ENCODE results near the gene PLOD1. TPM values are rescaled to one million over a fixed set of nuclear protein-coding genes. Genes with fewer than 3 reads are reported as not detected.
"Not testable (repeated sequence)": the region's sequence is repeated elsewhere in the genome, so short reads cannot be mapped to it uniquely, and the experiment has no call there.

The PLOD1 gene
- total RNA-seq, 1 donor from 2014 or later = 72.6 TPM

DNA sequence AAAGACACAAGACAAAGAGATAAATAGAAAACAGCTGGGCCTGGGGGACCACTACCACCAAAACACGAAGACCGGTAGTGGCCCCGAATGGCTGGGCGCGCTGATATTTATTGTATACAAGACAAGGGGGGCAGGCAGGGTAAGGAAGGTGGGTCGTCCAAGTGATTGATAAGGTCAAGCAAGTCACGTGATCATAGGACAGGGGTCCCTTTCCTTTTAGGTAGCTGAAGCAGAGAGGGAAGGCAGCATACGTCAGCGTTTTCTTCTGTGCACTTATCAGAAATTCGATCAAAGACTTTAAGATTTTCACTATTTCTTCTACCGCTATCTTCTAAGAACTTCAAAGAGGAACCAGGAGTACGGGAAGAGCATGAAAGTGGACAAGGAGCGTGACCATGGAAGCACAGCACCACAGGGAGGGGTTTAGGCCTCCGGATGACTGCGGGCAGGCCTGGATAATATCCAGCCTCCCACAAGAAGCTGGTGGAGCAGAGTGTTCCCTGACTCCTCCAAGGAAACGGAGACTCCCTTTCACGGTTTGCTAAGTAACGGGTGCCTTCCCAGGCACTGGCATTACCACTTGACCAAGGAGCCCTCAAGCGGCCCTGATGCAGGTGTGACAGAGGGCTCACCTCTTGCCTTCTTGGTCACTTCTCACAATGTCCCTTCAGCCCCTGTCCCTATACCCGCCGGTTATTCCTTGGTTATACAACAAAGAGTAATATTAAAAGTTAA, 21.9 kb upstream of the PLOD1 start:
- DNase-seq = not testable (repeated sequence)

DNA sequence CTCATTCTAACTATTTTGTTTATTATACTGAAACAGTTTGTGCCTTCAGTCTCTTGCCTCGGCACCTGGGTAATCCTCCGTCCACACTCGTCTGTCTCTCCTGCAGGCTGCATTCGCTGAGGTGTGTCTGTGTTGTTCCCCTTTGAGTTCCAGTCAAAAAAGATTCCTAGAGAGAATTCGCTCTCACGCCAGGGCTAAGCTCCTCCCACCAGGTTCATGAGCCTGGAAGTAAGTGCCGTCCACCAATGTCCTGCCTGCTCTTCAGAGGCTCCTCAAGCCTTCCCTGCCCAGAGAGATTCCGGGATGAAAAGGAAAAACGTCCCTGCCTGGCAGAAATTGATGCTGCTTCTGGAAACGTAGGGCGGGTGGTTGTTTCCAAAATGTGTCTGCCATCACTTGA, 21.2 kb upstream of the PLOD1 start:
- no peak for DNase-seq

DNA sequence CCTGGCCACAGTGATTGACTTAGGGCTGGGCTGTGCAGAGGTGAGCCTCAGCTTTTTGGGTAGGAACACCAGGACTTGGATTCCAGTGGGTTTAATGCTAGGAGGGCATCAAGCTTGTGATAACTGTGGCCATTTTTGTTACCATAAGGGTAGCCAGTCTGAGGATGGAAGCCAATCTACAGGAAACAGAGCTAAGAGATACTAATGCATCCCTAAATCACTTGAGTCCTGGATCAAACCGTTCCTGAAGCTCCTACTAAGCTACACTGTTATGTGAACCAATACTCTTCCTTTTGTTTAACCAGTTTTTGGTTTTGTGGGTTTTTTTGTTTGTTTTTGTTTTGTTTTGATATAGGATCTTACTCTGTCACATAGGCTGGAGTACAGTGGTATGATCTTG, 20.5 kb upstream of the PLOD1 start:
- DNase-seq = no peak

DNA sequence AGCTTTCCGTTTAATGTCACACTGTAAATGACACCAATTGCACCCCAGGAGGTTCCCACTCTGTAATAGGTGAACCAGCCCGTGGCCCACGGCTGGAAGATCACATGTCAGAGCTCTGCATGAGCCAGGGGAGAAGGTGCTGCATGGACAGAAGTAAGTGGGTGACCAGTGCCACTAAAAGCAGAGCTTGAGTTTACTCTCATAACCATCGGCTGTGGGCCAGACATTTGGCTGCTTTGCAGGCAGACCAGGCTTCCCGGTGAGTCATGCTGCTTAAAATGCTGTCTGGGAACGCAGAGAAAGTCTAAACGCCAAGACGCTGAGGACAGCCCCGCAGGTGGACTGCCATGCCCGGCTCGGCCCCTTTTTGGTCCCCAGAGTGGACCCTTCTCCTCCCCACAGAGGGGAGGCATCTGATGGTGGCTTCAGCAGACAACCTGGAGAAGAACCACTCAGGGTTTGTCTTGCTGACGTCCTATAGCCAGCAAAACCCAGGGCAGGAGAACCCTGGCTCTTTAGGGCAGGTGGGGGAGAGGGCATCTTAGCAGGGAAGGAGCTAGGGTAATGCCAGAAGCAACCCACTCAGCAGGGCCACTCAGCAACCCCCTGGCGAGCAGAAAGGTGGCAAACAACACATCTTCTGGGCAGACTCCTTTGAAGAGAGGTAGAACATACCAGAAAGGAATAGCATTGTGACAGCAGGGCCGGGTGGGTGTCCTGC, 15.6 kb upstream of the PLOD1 start:
- no peak for DNase-seq

DNA sequence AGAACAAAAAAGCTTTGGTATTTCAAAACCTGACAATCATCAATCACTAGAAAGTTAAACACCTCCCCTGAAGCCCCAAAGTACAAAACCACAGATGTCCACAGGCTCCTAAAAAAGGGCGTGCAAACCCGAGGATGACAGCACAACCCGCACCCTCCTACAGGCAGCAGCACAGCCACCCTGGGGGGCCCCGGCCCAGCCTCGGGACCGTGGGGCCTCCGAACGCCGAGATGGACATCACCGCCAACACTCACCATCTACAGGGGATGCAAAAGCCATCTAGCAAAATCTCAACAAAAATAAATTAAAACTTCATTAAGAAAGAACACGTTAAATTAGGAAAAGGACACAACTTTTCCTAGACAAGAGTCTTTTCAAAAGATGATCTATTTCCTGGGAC, 14.9 kb upstream of the PLOD1 start:
- no peak for DNase-seq

DNA sequence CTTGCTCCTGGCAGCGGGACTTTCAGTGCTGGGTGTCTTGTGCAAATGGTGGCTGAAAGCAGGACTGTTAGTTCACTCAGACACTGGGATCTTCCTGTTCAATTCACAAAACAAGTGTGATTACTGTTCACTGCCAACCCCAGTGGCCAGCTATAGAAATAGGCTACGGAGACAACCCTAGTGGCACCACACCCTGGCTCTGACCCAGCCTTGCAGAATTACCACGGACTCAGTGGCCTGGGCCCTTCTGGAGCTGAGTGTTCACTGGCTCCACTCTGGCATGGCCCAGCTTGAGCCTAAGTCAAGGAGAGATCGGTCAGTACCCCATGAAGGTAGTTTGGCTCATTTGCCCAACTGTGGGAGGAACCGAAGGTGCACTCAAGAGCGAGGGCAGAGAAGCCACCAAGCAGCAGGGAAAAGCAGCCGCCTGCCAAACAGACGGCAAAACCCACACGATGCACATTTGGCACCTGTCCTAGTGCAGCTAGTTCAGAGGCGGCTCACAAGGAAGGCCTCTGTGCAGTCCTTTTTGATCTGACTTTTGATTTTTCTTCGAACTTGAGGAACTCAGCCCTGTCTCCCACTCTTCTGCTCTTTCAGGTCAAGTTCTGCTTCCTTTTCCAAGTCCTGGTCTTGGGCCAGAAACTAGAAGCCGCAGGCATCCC, 14.1 kb upstream of the PLOD1 start:
- no peak for DNase-seq

DNA sequence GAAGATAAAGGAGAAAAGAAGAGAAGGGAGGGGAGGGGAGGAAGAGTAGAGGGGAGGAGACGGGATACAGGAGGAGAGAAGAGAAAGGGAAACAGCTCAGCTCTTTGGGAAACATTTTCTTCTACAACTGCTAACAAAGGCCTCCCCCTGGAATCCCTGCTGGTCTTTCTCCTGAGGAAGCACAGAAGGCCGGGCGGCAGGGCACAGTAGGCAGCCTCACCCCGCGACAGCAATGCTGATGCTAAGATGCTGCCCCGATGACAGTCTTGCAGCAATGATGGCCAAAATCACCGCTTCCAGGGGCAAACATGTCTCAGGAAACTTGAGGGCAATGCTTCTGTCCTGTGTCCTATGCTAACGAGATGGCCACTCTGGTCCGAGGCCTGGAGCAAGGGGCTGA, 13.5 kb upstream of the PLOD1 start:
- no peak for DNase-seq

DNA sequence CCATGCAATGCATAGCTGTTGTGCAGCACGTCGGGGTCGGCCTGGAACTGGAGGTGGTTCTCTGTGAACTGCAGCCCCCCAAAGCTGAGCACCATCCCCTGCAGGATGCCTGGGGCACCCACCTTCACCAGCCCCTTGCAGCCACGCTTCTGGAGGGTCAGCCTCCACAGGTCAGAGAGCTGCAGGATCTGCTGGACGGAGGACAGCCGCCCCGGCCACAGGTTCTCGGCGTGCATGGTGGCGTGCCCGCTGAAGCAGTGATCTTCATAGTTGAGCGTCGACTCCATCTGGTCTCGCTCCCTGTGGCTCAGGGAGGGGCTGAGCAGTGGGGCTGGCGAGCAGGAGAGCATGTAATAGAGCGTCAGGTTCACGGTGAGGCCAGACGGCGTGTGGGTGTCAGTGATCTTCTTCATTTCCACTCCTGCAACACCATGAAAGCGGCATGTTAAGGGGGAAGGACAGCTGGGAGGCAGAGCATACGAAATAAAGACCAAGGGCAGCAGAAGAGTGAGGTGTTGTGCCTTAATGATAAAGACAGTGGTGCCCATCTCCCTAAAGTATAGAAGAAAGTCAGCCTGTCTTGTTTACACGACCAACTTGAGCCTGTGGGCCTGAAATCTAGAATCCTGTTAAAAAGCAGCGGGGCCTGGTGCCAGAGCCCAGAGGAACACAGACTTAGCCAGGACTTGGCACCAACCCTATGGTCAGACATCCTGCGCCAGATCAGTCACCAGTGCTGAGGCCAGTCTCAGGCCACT, 11.3 kb upstream of the PLOD1 start:
- no peak for DNase-seq

DNA sequence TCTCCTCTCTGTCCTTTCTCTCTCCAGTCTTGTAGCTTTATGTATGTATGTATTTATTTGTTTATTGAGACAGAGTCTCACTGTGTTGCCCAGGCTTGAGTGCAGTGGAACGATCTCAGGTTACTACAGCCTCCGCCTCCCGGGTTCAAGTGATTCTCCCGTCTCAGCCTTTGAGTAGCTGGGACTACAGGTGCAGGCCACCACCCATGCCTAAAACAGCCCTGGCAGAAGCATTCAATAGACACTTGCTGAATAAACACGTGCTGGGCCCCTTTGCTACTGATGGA, 10.7 kb upstream of the PLOD1 start:
- DNase-seq = no peak

DNA sequence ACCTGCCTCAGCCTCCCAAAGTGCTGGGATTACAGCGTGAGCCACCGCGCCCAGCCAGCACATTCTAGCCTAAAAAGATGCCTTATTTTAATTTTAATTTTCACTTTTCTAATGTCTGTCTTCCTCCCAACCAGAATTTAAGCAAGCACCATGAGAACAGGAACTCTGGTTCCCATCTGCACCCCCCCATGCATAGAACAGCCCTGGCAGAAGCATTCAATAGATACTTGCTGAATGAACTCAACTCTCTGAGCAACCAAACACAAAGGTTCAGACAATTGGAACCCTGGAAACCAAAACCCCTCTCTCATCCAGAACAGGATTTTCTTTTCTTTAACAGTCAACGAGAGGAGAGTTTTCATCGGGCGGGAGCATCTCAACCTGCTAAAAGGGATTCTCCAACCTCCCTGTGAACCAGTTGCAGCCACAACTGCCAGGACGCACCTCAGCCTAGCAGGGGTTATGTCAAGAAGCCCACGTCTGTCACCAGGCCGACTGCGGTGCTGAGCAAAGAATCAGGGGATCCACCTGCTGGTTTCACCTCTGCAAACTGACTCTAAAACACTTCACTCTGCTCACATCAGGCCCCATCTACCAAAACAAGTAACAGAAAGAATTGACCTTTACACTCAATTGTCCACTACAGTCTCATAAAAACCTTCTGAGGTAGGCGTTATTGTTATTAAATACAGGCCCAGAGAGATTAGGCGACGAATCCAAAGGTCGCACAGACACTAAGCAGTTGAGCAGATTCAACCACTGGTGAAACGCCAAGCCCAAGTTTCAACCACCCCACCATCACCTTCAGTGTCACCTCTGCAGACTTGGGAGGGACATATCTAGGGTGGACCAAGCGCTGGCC, 10.0 kb upstream of the PLOD1 start:
- no peak for DNase-seq

DNA sequence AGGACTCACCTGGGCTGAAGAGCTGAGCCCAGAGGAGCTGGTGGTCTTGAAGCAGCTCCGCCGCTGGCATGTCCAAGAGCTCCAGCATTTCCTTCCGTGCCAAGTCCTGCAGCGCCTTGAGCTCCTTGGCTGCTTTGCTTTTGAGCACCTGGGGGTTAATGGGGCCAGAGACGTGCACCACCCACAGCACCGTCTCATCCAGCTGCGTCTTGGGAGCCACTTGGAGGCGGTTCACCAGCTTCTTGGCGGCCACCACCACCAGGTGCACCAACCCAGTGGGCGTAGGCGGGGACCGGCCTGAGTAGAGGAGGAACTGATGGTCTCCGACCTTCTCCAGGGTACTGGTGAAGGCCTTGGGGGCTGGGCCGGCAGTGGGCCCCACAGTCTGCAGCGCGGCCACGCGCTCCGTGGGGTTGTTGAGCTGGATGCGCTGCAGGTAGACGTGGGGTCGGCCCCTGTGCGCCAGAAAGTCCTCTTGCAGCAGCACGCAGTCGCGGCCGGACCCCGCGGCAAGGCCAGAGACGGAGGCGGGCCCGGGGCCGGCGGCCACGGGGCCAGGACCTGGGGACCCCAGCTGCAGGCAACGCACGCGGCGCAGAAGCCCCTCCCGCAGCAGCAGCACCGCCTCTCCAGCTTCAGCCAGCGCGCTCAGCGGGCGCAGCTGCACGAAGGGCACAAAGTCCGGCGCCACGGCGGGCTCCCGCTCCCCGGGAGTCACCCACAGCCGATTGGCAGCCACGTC, 9.2 kb upstream of the PLOD1 start:
- DNase-seq = not testable (repeated sequence)

DNA sequence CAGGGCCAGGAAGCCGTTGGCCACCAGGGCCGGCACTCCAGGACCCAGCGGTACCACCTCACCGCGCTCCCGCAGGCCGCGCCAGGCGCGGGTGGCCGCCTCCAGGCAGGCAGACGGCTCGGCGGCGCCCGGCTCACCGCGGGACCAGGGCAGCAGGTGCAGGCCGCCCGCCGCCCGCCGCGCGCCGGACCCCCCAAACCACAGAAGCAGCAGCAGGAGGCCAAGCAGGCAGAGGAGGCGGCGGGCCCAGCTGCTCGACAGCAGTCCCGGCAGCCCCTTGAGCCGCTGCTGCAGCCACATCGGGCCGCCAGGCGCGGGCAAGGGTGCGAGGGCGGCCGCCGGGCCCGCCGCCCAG, 8.6 kb upstream of the PLOD1 start:
- no peak for DNase-seq

DNA sequence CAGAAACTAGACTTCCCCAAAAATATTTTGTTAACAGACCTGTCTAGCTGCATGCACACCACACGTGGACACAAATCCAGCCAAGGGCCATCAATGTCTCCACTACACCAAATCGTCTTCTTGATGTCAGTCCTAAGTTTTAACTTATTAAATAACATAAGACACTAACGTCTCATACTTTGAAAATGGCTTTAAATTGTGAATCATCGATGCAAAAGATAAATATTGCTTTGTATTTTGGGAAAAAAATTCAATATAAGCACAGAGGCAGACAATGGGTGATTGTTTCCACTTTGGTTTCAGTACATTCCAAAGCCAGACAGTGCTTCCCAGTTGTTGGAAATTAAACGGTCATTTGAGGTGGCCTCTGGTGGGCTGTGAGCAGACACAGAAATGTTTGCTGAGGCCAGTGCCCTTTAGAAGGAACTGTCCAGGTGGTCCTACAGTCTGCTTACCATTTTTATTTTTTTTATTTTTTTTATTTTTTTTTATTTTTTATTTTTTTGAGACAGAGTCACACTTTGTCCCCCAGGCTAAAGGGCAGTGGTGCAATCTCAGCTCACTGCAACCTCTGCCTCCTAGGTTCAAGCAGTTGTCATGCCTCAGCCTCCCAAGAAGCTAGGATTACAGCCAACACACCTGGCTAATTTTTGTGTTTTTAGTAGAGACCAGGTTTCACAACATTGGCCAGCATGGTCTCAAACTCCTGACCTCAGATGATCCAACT, 6.5 kb upstream of the PLOD1 start:
- no peak for DNase-seq

DNA sequence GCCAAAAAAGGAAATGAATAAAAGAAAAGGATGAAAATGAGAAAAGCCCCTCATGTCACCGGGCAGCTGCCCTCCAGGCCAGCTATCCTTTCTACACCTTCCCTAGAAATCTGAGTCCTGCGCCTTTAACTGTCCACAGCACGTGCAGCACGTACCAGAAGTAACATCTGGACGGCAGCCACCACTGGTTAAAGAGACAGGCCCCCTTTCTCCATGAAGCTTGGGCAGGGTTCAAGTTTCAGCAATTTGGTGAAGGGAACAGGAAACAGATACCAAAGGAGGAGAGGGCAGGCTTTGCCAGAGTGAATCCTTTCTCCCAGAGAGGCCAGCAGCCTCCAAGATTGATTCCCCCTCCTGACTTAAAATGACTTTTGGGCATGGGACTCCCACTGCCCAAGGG, 4.7 kb upstream of the PLOD1 start:
- peak; percentile 75 for DNase-seq

DNA sequence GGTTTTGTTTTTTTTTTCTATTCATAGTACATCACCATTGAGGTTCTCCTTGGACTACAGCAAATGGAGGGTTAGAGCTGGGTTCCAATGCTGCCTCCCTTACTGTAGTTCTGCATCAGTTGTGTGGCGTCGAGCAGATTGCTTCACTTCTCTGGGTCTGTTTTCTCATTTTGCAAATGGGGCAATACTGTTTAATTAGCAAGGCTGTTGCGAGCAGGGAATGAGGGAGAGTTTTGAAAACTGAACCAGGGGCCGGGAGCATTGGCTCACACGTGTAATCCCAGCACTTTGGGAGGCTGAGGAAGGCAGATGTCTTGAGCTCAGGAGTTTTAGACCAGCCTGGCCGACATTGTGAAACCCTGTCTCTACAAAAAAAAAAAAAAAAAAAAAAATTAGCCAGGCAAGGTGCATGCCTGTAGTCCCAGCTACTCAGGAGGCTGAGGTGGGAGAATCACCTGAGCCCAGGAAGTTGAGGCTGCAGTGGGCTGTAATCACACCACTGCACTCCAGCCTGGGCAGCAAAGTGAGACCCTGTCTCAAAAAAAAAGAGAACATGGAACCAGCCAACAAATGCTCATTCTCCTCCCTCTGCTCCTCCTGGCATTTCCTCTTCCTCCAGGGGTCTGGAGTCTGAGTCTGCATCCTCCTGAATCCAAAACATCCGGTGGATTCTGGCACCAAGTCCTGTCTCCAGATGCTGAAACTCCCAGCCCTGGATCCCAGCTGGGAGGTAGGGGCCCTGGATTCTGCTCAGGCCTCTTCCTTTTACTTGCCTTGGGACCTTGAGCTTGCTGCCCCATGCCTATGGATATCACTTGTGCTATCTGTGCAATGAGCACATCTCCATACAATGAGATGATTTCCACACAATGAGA, 3.7 kb upstream of the PLOD1 start:
- peak; percentile 64 for DNase-seq

DNA sequence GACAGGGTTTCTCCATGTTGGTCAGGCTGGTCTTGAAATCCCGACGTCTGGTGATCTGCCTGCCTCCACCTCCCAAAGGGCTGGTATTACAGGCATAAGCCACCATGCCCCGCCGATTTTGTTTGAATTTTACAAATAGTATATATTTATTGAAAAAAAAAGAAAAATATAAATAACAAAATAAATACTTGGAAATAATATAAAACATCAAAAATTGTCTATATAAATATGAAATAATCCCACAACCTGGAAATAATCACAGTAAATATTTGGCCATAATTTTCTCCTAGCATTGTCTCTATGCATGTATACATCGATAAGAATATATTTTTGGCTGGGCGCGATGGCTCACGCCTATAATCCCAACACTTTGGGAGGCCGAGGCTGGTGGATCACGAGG, 2.7 kb upstream of the PLOD1 start:
- no peak for DNase-seq

DNA sequence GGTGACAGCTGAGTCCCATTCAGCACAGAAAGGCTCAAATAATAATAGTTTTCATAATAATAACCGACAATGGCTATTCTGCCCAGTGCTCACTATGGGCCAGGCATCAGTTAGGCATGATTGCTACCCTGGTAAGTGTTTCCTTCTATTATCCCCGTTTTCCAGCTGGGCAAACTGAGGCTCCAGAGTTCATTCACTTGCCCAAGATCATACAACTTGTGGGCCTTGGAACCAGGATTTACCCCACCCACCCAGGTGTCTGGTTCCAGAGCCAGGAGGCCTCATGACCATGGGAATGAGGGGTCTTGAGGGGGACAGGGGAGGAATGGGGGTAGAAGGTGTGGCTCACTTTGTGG, 518 bp downstream of the PLOD1 start:
- DNase-seq = no peak

DNA sequence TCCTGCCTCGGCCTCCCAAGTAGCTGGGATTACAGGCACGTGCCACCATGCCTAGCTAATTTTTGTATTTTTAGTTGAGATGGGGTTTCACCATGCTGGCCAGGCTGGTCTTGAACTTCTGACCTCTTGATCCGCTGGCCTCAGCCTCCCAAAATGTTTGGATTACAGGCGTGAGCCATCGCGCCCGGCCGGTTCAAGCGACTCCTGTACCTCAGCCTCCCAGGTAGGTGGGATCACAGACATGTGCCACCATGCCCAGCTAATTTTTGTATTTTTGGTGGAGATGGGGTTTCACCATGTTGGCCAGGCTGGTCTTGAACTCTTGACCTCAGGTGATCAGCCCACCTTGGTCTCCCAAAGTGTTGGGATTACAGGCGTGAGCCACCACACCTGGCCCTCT, 1.2 kb downstream of the PLOD1 start:
- DNase-seq = not testable (repeated sequence)

DNA sequence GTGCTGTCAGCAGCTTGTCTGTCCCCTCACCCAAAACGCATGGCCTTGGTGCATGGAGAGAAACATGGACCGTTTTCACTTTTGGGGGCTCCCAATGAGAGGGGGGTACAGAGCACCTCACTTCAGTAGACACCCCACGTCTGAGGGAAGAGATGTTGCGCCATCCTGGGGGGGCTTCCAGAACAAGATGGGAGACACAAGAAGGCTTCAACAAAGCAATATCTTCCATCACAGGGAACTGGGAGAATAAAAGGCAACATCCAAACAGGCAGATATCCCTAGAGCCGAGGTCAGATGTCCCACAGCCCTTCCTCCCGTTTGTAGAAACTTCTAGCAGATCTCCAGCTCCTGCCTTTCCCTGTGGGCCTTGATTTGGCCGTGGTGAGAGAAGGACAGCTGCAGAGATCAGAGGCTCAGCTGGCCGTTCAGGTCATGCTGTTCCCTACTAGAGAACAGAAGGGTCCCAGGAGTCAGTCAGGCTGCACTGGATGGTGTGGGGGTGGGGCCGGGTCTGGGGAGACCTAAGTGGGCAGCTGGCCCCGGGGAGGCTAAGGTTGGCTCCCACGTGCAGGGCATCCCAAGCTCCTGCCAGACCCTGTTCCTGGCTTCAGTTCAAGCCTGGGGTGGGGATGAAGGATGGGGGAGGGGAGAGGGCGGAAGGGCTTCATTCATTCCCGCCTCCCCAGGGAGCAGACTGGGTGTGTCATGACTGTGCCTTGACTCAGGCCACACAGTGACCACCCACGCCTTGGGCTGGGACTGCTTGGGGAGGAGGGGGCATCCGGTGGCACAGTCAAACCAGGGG, 4.4 kb downstream of the PLOD1 start:
- no peak for DNase-seq

All from skin of body (tissue), 2 donors.